ENCODE measurements around the gene RASGRP3. TPM values are rescaled to one million over a fixed set of nuclear protein-coding genes. Genes with fewer than 3 reads are reported as not detected.
A peak's percentile ranks its signal among the peaks of the same experiment; 100 is the strongest.

Gene RASGRP3
- total RNA-seq, 1 donor = 12.1 TPM

DNA sequence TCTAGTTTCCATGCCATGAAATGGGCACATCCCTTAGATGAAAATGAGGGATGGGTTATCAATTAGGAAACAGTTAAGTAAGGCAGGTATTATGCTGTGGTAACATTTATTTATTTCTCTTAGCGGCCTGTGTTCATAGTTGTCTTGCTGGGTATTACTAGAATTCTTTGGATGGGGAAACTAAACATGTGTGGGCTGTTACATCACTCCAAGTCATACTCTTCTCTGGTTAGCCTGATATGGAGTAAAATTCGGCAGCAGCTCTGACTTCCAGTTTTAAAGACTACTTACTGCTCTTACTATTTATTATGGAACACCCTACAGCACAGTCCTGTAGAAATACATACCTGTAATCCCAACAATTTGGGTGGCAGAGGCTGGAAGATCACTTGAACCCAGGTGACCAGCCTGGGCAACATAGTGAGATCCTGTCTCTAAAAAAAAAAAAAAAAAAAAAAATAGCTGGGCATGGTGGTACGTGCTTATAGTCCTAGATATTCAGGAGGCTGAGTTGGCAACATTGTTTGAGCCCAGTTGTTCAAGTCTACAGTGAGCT, 33.1 kb upstream of the RASGRP3 start:
- TF ChIP-seq CTCF (IDR thresholded peaks at IDR 0.05; ENCODE audit: insufficient read depth, low read depth, low read length) = no peak
- H3K4me3 ChIP-seq (ENCODE audit: low read depth, low read length) = no peak overlapping the region
- peak; percentile 78 for DNase-seq (ENCODE audit: low read depth)

- no peak overlapping the region for H3K4me3 ChIP-seq (ENCODE audit: low read depth, low read length)
- DNase-seq (ENCODE audit: low read depth) = no peak
- TF ChIP-seq CTCF (IDR thresholded peaks at IDR 0.05; ENCODE audit: insufficient read depth, low read depth, low read length) = no peak
Measured at GRCh38 chr2:33444967-33445366, 31.5 kb upstream of the RASGRP3 start.

GRCh38 chr2:33448220-33448899, 28.1 kb upstream of the RASGRP3 start:
- no peak for TF ChIP-seq CTCF (IDR thresholded peaks at IDR 0.05; ENCODE audit: insufficient read depth, low read depth, low read length)
- peak; percentile 68 for DNase-seq (ENCODE audit: low read depth)

GRCh38 chr2:33451214-33451613, 25.2 kb upstream of the RASGRP3 start:
- no peak for TF ChIP-seq CTCF (IDR thresholded peaks at IDR 0.05; ENCODE audit: insufficient read depth, low read depth, low read length)
- DNase-seq (ENCODE audit: low read depth) = no peak

More at GRCh38 chr2:33448220-33448899, 28.1 kb upstream of the RASGRP3 start:
- H3K4me3 ChIP-seq (ENCODE audit: low read depth, low read length) = no peak overlapping the region

GRCh38 chr2:33451825-33452224, 24.6 kb upstream of the RASGRP3 start:
- DNase-seq (ENCODE audit: low read depth) = no peak
- no peak for TF ChIP-seq CTCF (IDR thresholded peaks at IDR 0.05; ENCODE audit: insufficient read depth, low read depth, low read length)
- no peak overlapping the region for H3K4me3 ChIP-seq (ENCODE audit: low read depth, low read length)

More at GRCh38 chr2:33451214-33451613, 25.2 kb upstream of the RASGRP3 start:
- H3K4me3 ChIP-seq (ENCODE audit: low read depth, low read length) = no peak overlapping the region

DNA sequence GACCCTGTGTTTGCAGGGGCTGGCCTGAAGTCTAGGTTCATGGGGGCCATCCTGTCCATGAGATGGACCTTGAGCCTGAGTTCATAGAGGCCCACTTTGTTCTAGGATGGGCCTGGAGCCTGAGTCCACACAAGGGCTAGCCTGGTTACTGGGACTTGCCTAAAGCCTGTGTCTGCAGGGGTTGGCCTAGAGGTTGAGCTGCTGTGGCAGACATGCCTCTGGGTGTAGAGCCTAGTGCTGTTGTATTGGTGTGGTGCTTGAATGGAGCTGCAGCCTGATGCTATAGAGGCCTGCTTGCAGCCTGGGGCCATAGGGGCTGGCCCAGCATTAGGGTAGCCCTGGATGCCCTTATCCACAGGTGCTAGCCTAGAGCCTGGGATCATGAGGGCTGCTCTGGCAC, 23.9 kb upstream of the RASGRP3 start:
- TF ChIP-seq CTCF (IDR thresholded peaks at IDR 0.05; ENCODE audit: insufficient read depth, low read depth, low read length) = no peak
- no peak overlapping the region for H3K4me3 ChIP-seq (ENCODE audit: low read depth, low read length)
- no peak for DNase-seq (ENCODE audit: low read depth)
